GM21367 (cell line): Measurements from ENCODE around the gene HEBP1.

Experiments
- ATAC-seq: cut with Tn5 transposase; IDR thresholded peaks from one replicate; pipeline ENCODE4 v1.9.1; 2021; ENCODE audit not compliant: unreplicated experiment

Gene HEBP1

GRCh38 chr12:12954878-12955625 lies 45.0 kb downstream of the HEBP1 start:
- no peak for ATAC-seq

GRCh38 chr12:12954356-12954755 lies 45.7 kb downstream of the HEBP1 start:
- no peak for ATAC-seq

GRCh38 chr12:12952036-12952435 lies 48.0 kb downstream of the HEBP1 start, which contains the start of gene GPRC5D:
TSS of gene GPRC5D (minus strand) at chr12:12952170. CDS start at chr12:12950384, 1,786 bp downstream.
- no peak for ATAC-seq

DNA sequence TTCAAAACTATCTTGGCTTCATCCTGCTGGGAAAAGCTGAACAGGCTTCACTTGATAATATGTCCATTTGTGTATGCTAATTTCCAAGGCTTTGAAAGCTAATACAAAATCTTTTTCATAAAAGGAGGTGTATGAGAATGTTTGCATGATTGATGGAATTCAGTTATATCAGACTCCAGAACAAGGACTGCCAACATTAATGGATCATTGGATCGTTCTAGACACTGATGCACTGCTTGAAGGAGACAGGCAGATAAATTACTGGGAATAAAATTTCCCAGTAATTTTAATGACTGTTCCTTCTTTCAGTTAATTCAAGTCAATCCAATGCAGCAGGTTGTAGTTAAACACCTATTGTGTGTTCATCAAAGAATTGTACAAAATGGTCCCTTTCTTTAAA lies 48.6 kb downstream of the HEBP1 start:
- no peak for ATAC-seq

DNA sequence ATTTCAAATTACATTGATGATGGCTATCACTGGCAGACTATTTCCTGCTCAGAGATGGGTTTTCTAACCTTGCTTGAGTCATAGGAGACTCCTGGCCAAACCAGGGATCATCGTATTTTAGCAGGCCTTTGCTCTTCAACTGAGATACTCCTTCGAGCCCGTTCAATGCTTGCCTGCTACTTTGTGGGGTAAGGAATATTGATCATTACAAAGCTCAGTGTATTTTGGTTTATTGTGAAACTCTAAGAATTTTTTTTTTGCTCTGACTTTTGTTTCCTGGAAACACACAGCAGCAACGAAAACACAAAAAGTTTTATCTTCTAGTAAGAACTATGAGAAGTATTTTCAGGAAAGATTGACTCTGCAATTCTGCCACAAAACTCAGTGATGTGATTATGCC lies 52.2 kb downstream of the HEBP1 start:
- ATAC-seq: no peak

- ATAC-seq: no peak
These were observed 53.2 kb downstream of the HEBP1 start for GRCh38 chr12:12946686-12947355.

DNA sequence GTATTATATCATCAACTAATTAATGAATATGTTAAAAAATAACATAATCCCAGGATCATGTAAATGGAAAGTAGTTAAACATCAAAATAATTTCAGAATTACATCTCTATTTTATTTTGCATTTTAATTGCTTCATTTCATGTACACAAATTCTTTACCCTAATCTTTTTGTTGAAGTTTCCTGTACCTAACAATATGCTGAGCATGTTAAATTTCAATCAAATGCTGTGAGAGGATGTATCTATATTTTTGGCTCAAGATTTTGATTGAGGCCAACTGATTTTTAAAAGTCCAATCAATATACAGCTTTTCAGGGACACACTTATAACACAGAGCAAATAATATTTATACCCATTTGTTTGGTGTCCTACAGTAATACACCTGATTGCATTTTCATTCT lies 54.5 kb downstream of the HEBP1 start:
- no peak for ATAC-seq

DNA sequence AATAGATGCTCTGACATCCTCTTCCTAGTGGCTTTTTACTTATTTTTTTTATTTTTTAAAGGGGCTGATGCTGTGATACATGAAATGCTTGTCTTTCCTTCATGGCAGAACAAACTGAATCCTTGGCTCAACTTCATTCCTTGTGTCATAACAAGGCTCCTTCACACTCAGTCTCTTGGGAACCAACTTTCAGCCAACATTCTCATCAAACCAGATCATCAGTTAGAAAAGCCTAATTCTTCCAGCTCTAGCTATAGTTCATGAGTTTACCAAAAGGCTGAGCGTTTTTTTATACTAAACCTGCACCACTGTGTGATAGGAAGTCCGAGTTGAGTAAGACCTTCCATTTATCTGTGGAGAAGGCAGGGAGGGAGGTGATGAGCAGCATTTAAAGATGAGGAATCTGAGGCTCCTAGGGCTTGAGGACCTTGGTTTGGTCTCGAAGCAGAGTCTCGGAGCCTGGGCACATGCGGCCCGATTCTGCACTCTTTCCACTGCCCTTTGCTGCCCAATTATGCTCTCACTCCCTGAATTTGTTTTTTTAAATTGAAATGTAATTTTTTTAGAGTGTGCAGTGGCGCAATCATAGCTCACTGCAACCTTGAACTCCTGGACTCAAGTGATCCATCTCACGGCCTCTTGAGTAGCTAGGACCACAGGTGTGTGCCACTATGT lies 56.3 kb downstream of the HEBP1 start:
- ATAC-seq: no peak

- no peak for ATAC-seq
These were observed 58.4 kb downstream of the HEBP1 start for GRCh38 chr12:12941450-12942350.

DNA sequence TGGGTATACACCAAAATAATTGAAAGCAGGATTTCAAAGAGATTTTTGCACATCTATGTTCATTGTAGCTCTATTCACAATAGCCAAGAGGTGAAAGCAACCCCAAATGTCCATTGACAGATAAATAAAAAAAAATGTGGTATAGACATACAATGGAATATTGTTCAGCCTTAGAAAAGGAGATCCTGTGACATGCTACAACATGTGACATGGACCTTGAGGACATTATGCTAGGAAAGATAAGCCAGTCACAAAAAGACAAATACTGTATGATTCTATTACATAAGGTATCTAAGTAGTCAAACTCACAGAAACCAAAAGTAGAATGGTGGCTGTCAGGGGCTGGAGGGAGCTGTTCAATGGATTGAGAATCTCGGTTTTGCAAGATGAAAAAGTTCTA lies 60.2 kb downstream of the HEBP1 start:
- no peak for ATAC-seq

GRCh38 chr12:12938541-12938940 lies 61.5 kb downstream of the HEBP1 start:
- no peak for ATAC-seq

DNA sequence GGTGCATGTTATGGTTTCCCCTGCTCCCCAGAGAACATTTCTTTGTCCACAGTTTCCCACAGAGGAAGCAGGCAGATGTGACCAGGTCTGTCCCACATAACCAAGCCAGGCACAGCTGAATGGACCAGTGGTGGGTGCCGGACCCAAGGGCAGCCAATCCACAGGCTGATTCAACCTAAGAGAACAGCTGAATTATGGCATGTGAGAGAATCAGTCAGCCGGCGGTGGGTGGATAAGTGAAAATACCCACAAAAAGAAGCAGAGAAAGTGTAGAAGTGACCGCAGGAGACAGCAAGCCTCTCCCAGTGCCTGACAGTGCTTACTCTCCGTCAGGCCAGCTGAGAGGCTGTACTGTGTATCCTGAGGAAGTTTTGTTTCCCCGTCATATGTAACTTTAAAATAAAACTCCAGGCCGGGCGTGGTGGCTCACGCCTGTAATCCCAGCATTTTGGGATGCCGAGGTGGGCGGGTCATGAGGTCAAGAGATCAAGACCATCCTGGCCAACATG lies 63.0 kb downstream of the HEBP1 start:
- ATAC-seq: no peak

DNA sequence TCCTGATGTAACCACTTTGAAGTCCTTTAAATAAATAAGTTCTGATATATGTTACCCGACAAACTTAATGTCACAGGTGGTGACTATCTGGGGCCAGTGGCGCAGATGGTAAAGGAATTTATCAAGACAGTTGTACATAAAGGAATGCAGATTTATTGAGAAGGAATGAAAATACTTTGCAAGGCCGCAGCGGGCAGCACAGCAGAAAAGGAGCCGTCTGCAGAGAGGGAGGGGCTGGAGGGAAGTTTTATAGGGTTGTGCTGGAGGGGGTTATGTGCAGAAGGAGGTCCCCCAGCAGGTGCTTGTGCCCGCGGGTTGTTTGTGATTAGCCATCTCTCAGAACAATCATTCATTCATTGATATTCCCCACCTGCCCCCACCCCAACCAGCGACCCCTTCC lies 65.5 kb downstream of the HEBP1 start:
- ATAC-seq: no peak

- no peak for ATAC-seq
These were observed 66.3 kb downstream of the HEBP1 start for GRCh38 chr12:12933742-12934141.

DNA sequence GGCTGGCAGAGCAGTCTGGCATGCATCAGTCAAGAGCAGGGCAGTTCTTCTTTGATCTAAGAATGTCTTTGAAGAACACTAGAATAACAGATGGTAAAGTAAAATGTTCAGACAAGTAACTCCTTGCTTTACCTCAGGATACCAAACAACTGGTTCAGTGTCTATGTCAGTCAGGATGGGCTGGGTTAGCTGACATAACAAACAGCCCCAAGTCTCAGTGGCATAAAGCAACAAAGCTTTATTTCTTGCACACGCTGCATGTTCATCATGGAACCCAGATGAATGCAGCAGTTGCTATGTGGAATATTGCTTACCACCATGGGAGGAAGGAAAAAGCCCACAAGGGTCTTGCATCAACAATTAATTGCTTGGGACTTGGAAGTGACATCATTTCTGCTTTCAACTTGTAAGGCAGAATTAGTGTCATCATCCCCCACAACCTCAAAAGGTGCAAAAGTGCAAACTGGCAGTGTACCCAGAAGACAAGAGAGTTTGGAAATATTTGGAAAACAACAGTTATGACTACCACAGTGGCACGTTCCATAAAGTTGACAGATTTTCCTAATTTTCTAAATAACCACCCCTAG lies 69.3 kb downstream of the HEBP1 start:
- no peak for ATAC-seq

- no peak for ATAC-seq
These were observed 70.4 kb downstream of the HEBP1 start for GRCh38 chr12:12929696-12930095.

DNA sequence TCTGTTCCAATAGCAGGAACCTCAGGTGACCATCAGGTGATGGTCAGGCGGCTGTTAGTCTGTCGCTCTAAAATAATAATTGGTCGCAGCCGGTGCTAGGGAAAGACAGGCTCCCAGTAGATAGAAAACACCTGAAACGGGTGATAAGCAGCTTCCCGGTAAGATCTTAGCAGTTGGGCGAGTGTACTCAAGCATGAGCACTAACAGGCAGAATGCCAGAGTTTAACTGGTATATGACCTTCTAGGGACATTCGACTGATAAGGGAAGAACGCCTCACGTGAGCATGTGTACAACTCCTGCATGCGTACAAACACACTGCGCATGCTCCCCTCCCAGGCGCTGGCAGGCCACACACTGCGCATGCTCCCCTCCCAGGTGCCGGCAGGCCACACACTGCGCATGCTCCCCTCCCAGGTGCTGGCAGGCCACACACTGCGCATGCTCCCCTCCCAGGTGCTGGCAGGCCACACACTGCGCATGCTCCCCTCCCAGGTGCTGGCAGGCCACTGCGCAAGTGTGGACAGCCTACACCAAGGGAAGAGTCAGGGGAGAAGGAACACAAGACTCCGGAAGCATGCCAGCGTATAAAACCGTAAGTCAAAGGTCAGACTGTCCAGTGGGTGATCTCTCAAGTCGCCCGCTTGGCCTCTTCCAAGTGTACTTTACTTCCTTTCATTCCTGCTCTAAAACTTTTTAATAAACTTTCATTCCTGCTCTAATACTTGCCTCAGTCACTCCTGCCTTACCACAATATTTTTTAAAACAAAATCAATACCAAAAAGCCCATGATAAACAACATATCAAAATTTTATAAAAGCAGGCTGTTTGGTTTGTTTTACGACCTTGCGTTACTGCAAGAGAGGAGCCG lies 72.6 kb downstream of the HEBP1 start:
- no peak for ATAC-seq

- ATAC-seq: no peak
These were observed 73.4 kb downstream of the HEBP1 start for GRCh38 chr12:12926571-12927071.

DNA sequence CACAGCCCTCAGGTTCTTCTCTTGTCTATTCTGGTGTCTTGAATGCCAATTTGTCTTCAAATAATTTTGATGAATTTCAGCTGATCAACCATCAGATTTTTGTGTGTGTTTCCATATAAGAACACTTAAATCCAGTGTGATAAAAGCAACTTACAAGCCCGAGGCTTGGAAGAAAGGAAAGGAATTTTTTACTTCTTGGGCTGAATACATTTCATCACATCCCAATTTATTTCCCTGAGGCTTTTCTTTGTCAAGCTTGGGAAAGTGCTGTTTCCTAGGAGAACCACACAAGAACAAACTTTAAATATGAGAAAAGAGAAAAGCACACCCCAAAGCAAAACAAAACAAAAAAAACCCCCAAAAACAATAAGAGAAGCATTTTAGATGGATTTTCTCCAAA lies 74.7 kb downstream of the HEBP1 start:
- ATAC-seq: no peak
